Transverse colon (tissue), 4 donors: Measurements from ENCODE around the gene GALNT17. TPM values are rescaled to one million over a fixed set of nuclear protein-coding genes. Genes with fewer than 3 reads are reported as not detected.

Experiments used
- DNase-seq: peaks from one replicate; pipeline ENCODE4 v3.0.0-alpha.2; 2019
- H3K27ac ChIP-seq, 4 donors: fragments of 200-600 bp; sonication (generic); 2 replicates each; pipeline ENCODE4 v1.5.1; 2016 to 2018; ENCODE audit warnings: inconsistent platforms in 4 of 4
- H3K27me3 ChIP-seq: fragments of 200-600 bp; sonication (generic); 2 replicates; pipeline ENCODE4 v1.5.1; 2017; ENCODE audit warnings: inconsistent platforms
- H3K36me3 ChIP-seq, 4 donors: fragments of 200-600 bp; sonication (generic); 2 replicates each; pipeline ENCODE4 v1.5.1; 2017 to 2019; ENCODE audit warnings: inconsistent platforms in 4 of 4
- H3K4me1 ChIP-seq, 4 donors: fragments of 200-600 bp; sonication (generic); 2 replicates each; pipeline ENCODE4 v1.5.1; 2017 to 2020; ENCODE audit warnings: inconsistent platforms in 4 of 4
- H3K4me3 ChIP-seq, 4 donors: fragments of 200-600 bp; sonication (generic); 1 replicate in 1 of 4; 2 replicates in 3 of 4; pipeline versions ENCODE4 v1.5.1 to v1.6.1; 2017 to 2019; ENCODE audit warnings: inconsistent platforms in 4 of 4
- H3K9me3 ChIP-seq, 2 donors: fragments of 200-600 bp; sonication (generic); 2 replicates each; pipeline ENCODE4 v1.5.1; 2017 to 2019; ENCODE audit warnings: inconsistent platforms in 2 of 2
- CTCF ChIP-seq, 5 experiments: fragments of 200-600 bp in 3 of 5; fragments of 450-650 bp in 2 of 5; sonication (generic) in 3 of 5; IDR thresholded peaks; 1 replicate in 2 of 5; 2 replicates in 3 of 5; pipeline ENCODE4 v1.5.1; 2016 to 2017; ENCODE audit warnings: antibody characterized with exemption in 5 of 5, inconsistent platforms in 3 of 5, mild to moderate bottlenecking in 2 of 5, moderate library complexity in 1 of 5
- EP300 ChIP-seq: sonication (generic); formaldehyde crosslinking; IDR thresholded peaks from one replicate; pipeline ENCODE4 v1.6.1; 2017; ENCODE audit warnings: antibody characterized with exemption, low read depth
- POLR2A ChIP-seq: fragments of 450-650 bp; IDR thresholded peaks from one replicate; pipeline ENCODE4 v1.6.1; 2016; ENCODE audit warnings: antibody characterized with exemption, mild to moderate bottlenecking, moderate library complexity
- POLR2AphosphoS5 ChIP-seq, 3 donors: sonication (generic); formaldehyde crosslinking; IDR thresholded peaks; one replicate each; pipeline ENCODE4 v1.6.1; 2016; ENCODE audit warnings: antibody characterized with exemption in 3 of 3
- WGBS, 2 donors: methylation state at CpG; one replicate each; pipeline ENCODE4 v1.1.5; 2018; ENCODE audit warnings: low coverage in 1 of 2; 5-methylcytosine and 5-hydroxymethylcytosine counted together
- in situ Hi-C, 4 donors: fragments of 200-750 bp; cut with MboI; loops; one replicate each; pipeline versions ENCODE4 v1.15.0 to v1.15.1; 2017; ENCODE audit warnings: low sequenced_read_pairs in 3 of 4, low pct_ligation_motif_present in 1 of 4, low pct_unique_long_range_greater_than_20kb in 1 of 4
- intact Hi-C: fragments of 100-400 bp; cut with DNase I; formaldehyde crosslinking; loops from one replicate; pipeline ENCODE4 v1.15.1; 2023; ENCODE audit warnings: low total_unique reads
- total RNA-seq, 4 donors: library from RNA; depleted of rRNA; stranded (reverse); fragments of >200 nt; gene quantifications; one replicate each; pipeline ENCODE4 v1.1.0, GENCODE V29; 2016

Gene GALNT17
- total RNA-seq, 4 donors from 2014 or later: 2.6 to 6.6 (median 5.7) TPM

GRCh38 chr7:71539615-71540014 lies 407.7 kb downstream of the GALNT17 start:
- Histone ChIP-seq H3K9me3 (no peaks in the 10 kb centered on the region), H3K27ac (no peak overlapping the region), H3K4me1 (no peaks in the 10 kb centered on the region), H3K4me3 (no peak overlapping the region), H3K36me3 (no peaks in the 10 kb centered on the region), H3K27me3 (no peaks in the 10 kb centered on the region)
- WGBS, 2 donors: 80 to 91% methylated on average over 1 to 4 of the region's 4 CpGs
- no peak for DNase-seq
- TF ChIP-seq EP300: no peak
- TF ChIP-seq POLR2AphosphoS5 (IDR thresholded peaks at IDR 0.05): no peak
- no peak for TF ChIP-seq POLR2A
- TF ChIP-seq CTCF (IDR thresholded peaks at IDR 0.05): no peak
- in situ Hi-C loops: no loop called here
- intact Hi-C loops: loop anchor here (10.0 kb wide), 1 partner anchor 765 kb away; no protein-coding TSS in a partner anchor

- in situ Hi-C loops (no loop called here), intact Hi-C loops (loop anchor here (10.0 kb wide), 1 partner anchor 767 kb away; no protein-coding TSS in a partner anchor)
- no peaks in the 10 kb centered on the region for H3K27me3 ChIP-seq
- H3K4me3 ChIP-seq: no peak overlapping the region
- DNase-seq: no peak
- H3K27ac ChIP-seq: no peak overlapping the region
- no peaks in the 10 kb centered on the region for H3K36me3 ChIP-seq
- 65 to 81% methylated on average over 10 to 11 of the region's 11 CpGs for WGBS, 2 donors
- no peaks in the 10 kb centered on the region for H3K9me3 ChIP-seq
- TF ChIP-seq POLR2AphosphoS5 (IDR thresholded peaks at IDR 0.05): no peak
- no peak for TF ChIP-seq EP300
- no peak for TF ChIP-seq CTCF (IDR thresholded peaks at IDR 0.05)
- no peak for TF ChIP-seq POLR2A
- no peaks in the 10 kb centered on the region for H3K4me1 ChIP-seq
These were observed 409.9 kb downstream of the GALNT17 start for GRCh38 chr7:71541707-71542353.

- no peak overlapping the region for H3K27ac ChIP-seq
- TF ChIP-seq POLR2A (no peak), EP300 (no peak), CTCF (IDR thresholded peaks at IDR 0.05) (no peak), POLR2AphosphoS5 (IDR thresholded peaks at IDR 0.05) (no peak)
- H3K9me3 ChIP-seq: no peaks in the 10 kb centered on the region
- intact Hi-C loops (loop anchor here (10.0 kb wide), 1 partner anchor 769 kb away; no protein-coding TSS in a partner anchor), in situ Hi-C loops (no loop called here)
- no peak for DNase-seq
- no peak overlapping the region for H3K4me3 ChIP-seq
- H3K36me3 ChIP-seq: no peaks in the 10 kb centered on the region
- 46 to 48% methylated on average over 5 of the region's 5 CpGs for WGBS, 2 donors
- H3K4me1 ChIP-seq: no peaks in the 10 kb centered on the region
- H3K27me3 ChIP-seq: no peaks in the 10 kb centered on the region
These were observed 411.5 kb downstream of the GALNT17 start for GRCh38 chr7:71543396-71543795.

GRCh38 chr7:71544816-71545215 lies 412.9 kb downstream of the GALNT17 start:
- no peaks in the 10 kb centered on the region for H3K4me1 ChIP-seq
- no peak for DNase-seq
- H3K9me3 ChIP-seq: no peaks in the 10 kb centered on the region
- no peak for TF ChIP-seq CTCF (IDR thresholded peaks at IDR 0.05)
- TF ChIP-seq POLR2AphosphoS5 (IDR thresholded peaks at IDR 0.05): no peak
- TF ChIP-seq POLR2A: no peak
- TF ChIP-seq EP300: no peak
- WGBS, 2 donors: 69 to 72% methylated on average over 5 of the region's 5 CpGs
- H3K4me3 ChIP-seq: no peak overlapping the region
- H3K27ac ChIP-seq: no peak overlapping the region
- intact Hi-C loops (loop anchor here (10.0 kb wide), 1 partner anchor 770 kb away; no protein-coding TSS in a partner anchor), in situ Hi-C loops (no loop called here)
- no peaks in the 10 kb centered on the region for H3K27me3 ChIP-seq
- H3K36me3 ChIP-seq: no peaks in the 10 kb centered on the region
